Muscle of back (tissue), 11 donors: ENCODE data around the gene ANKZF1. TPM values are rescaled to one million over a fixed set of nuclear protein-coding genes. Genes with fewer than 3 reads are reported as not detected.
A peak's percentile ranks its signal among the peaks of the same experiment; 100 is the strongest.
"Not testable (repeated sequence)": the region's sequence is repeated elsewhere in the genome, so short reads cannot be mapped to it uniquely, and the experiment has no call there.

Experiments
- DNase-seq, 3 donors: peaks; one replicate each; pipeline versions ENCODE4 v3.0.0 to v3.0.0-alpha.2; 2013
- polyA plus RNA-seq, 10 donors: library from polyadenylated mRNA; unstranded; fragments of 120-200 nt; gene quantifications; one replicate each; pipeline ENCODE4 v1.2.1, GENCODE V29; 2013; ENCODE audit not compliant: insufficient read length in 10 of 10

The ANKZF1 gene
- polyA plus RNA-seq, 10 donors = 14.8 to 36.9 (median 23.2) TPM

GRCh38 chr2:219252900-219253752 is 23.5 kb downstream of the ANKZF1 start, which contains the start of gene TUBA4B:
TSS of gene TUBA4B (plus strand) at chr2:219253243. CDS start at chr2:219253408, 165 bp downstream.
- peak; percentile 52 to 59 (median 55) for DNase-seq

GRCh38 chr2:219253753-219254589 is 24.4 kb downstream of the ANKZF1 start, which contains the start of gene TUBA4A:
TSS of gene TUBA4A (minus strand) at chr2:219253918. CDS start at chr2:219253858, 60 bp downstream.
- DNase-seq = peak in 2 of 3 donors; percentile 63 to 70

GRCh38 chr2:219254590-219255201 is 25.1 kb downstream of the ANKZF1 start:
- no peak for DNase-seq

DNA sequence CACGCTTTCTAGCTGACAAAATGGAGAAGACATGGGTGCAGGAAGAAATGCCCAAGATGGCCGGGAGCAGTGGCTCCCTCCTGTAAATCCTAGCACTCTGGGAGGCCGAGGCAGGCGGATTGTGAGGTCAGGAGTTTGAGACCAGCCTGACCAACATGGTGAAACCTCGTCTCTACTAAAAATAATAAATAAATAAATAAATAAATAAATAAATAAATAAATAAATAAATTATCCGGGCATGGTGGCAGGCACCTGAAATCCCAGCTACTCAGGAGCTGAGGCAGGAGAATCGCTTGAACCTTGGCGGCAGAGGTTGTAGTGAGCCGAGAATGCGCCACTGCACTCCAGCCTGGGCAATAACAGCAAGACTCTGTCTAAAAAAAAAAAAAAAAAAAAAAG is 29.3 kb downstream of the ANKZF1 start:
- not testable (repeated sequence) for DNase-seq

DNA sequence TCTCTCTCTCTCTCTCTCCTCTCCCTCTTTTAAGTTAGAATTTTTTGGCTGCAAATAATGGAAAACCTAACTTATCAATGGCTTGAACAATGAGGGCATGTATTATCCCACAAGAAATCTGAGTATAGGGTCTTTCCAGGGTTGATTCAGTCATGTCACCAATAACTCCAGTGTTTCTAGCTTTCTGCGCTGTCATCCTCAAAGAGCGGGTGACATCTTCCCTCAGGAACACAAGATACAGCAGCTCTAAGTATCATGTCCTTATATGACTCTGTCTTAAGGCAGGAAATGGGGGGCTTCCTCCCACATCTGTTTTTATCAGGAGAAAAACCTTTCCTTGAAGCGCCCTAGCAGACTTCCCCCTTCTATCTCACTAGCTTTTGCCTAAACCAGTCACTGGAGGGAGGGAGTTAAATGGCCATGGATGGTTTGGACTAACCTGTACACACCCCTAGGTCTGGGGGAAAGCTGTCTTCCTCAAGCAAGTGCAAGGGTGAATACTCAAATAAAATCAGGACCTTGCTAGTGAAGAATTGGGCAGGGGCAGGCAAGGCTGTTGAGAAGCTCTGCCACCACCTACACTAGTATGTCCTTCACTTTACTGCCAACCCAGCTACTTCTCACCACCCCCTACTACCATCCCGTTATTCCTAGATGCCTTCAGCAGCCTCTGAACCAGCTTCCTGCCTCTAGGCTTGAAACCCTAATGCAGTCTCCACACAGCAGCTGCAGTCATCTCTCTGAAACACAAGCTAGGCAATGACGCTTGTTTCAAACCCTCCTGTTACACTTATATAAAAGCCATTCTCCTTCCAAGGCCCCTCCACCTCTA is 31.6 kb downstream of the ANKZF1 start:
- DNase-seq = no peak

- no peak for DNase-seq
Observed at GRCh38 chr2:219266232-219266631, 36.6 kb downstream of the ANKZF1 start.

- no peak for DNase-seq
Observed at GRCh38 chr2:219266886-219267285, 37.3 kb downstream of the ANKZF1 start.

GRCh38 chr2:219268294-219268693 is 38.7 kb downstream of the ANKZF1 start:
- DNase-seq = no peak

DNA sequence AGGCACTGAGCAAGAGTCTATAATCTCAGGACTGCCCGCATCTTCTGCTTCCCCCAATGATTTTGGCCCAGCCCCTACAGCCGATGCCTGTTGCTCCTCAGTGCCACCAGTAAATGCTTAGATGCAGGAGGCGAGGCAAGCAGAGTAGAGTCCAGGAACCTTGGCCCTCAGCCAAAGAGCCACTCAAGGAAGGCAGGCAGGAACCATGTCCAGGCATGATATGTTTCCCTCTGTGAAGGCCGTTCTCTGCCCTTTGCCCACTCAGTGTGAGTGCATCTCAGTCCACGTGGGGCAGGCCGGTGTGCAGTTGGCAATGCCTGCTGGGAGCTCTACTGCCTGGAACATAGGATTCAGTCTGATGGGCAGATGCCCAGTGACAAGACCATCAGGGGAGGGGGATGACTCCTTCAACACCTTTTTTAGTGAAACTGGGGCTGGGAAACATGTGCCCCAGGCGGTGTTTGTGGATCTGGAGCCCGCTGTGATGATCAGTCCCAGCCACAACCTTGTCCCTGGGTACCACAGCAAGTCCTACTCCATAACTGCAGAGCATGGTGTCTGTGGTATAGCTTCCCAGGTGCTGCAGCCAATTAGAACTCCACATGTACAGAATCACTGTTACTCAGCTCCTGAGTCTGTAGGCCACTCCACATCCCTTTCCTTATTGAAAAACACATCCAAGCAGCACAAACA is 39.9 kb downstream of the ANKZF1 start:
- no peak for DNase-seq

- no peak for DNase-seq
Observed at GRCh38 chr2:219270055-219270372, 40.4 kb downstream of the ANKZF1 start.

DNA sequence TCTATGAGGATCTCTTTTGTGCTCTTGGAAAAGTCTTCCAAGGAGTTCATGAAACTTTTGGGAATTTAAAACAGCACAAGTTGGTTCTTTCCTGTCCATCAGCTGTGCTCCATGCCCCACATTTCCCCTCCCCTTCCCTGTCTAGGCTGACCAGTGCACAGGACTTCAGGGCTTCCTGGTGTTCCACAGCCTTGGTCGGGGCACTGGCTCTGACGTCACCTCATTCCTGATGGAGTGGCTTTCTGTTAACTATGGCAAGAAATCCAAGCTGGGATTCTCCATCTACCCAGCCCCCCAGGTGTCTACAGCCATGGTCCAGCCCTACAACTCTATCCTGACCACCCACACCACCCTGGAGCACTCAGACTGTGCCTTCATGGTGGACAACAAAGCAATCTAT is 41.4 kb downstream of the ANKZF1 start:
- DNase-seq = no peak

DNA sequence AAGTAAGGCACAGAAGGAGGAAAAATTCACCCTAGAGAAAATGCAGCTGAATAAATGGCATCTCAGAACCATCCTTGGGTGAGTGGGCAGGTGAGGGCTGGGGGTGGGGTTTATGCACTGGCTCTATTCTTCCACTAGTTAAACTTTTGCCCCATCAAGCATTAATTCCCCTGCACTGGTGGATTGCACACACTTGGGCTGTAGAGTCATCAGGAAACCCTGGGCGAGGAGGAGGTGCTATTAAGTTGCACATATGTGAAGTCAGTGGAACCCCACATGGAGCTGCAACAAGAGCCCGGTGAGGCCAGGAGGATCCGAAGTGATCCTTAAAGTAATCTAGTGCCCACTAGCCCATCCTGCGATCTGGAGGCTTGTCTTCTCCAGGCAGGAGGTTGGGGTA is 42.8 kb downstream of the ANKZF1 start:
- no peak for DNase-seq

- DNase-seq = no peak
Observed at GRCh38 chr2:219272995-219273394, 43.4 kb downstream of the ANKZF1 start.

- DNase-seq = no peak
Observed at GRCh38 chr2:219273937-219274336, 44.3 kb downstream of the ANKZF1 start.

GRCh38 chr2:219274361-219274921 is 44.8 kb downstream of the ANKZF1 start:
- DNase-seq = peak in 1 of 3 donors; percentile 78

- peak; percentile 80 to 91 (median 81) for DNase-seq
Observed at GRCh38 chr2:219277703-219278654, 48.4 kb downstream of the ANKZF1 start.

DNA sequence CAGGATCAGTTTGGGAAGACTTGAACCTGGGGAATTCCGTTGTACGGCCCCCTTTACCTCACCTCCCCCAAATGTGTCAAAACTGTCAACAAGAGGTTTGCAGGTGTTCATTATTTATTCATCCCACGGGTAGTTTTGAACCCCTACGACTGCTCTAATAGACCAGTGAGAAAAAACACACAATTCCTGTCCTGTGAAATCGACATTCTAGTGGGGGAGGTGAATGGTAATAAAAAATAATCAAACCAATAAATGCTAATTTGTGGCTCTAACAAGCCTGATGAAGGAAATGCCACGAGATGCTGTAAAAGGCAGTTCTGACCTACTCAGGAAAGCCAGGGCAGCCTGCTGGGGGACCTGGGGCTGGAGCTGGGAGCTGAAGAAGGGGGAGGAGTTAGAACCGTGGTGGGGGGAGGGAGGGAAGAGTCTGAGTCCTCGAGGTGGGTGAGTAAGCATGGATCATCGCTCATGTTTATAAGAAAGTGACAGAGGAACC is 49.1 kb downstream of the ANKZF1 start:
- no peak for DNase-seq

GRCh38 chr2:219279151-219279915 is 49.7 kb downstream of the ANKZF1 start, which contains the start of gene DNAJB2:
TSS of gene DNAJB2 (plus strand) at chr2:219279366. CDS start at chr2:219279834, 468 bp downstream.
- DNase-seq = peak; percentile 99
